Lower leg skin (tissue), 4 donors: ENCODE results near the gene TMIE. TPM values are rescaled to one million over a fixed set of nuclear protein-coding genes. Genes with fewer than 3 reads are reported as not detected.

Source experiments
- DNase-seq, 2 donors: peaks; one replicate each; pipeline ENCODE4 v3.0.0-alpha.2; 2019; ENCODE audit warnings: low spot score in 2 of 2
- H3K4me3 ChIP-seq: fragments of 200-600 bp; sonication (generic); 2 replicates; pipeline ENCODE4 v1.5.1; 2017; ENCODE audit warnings: mild to moderate bottlenecking, low read depth; ENCODE audit not compliant: poor library complexity, severe bottlenecking
- CTCF ChIP-seq, 3 donors: fragments of 450-650 bp; IDR thresholded peaks; one replicate each; pipeline ENCODE4 v1.5.1; 2016; ENCODE audit warnings: antibody characterized with exemption in 3 of 3, mild to moderate bottlenecking in 3 of 3, moderate library complexity in 2 of 3
- POLR2A ChIP-seq, 2 donors: fragments of 450-650 bp; IDR thresholded peaks; one replicate each; pipeline ENCODE4 v1.6.1; 2016 to 2017; ENCODE audit warnings: antibody characterized with exemption in 2 of 2, mild to moderate bottlenecking in 1 of 2, moderate library complexity in 1 of 2
- WGBS, 2 donors: methylation state at CpG; one replicate each; pipeline ENCODE4 v1.1.5; 2018; 5-methylcytosine and 5-hydroxymethylcytosine counted together
- intact Hi-C: fragments of 100-400 bp; cut with DNase I; formaldehyde crosslinking; loops from one replicate; pipeline ENCODE4 v1.15.0; 2023; ENCODE audit warnings: low total_unique reads
- total RNA-seq, 4 donors: library from RNA; depleted of rRNA; stranded (reverse); fragments of >200 nt; gene quantifications; one replicate each; pipeline ENCODE4 v1.1.0, GENCODE V29; 2016

Gene TMIE
- total RNA-seq, 4 donors from 2014 or later: 0.37 to 1.1 (median 0.67) TPM

- intact Hi-C loops: no loop called here
- peak; percentile 11 to 79 for DNase-seq
- WGBS, 2 donors: 94 to 95% methylated on average over 6 of the region's 6 CpGs
- H3K4me3 ChIP-seq: no peak overlapping the region
- no peak for TF ChIP-seq CTCF (IDR thresholded peaks at IDR 0.05)
- TF ChIP-seq POLR2A (IDR thresholded peaks at IDR 0.05): no peak
Observed at GRCh38 chr3:46664188-46664970, 36.8 kb upstream of the TMIE start.

- WGBS, 2 donors: 72 to 81% methylated on average over 21 to 23 of the region's 23 CpGs
- peak in 1 of 2 donors; percentile 70 for DNase-seq
- TF ChIP-seq POLR2A (IDR thresholded peaks at IDR 0.05) (no peak), CTCF (IDR thresholded peaks at IDR 0.05) (no peak)
- no peak overlapping the region for H3K4me3 ChIP-seq
- intact Hi-C loops: no loop called here
Observed at GRCh38 chr3:46664971-46665762, 36.0 kb upstream of the TMIE start.

GRCh38 chr3:46665763-46666452, 35.3 kb upstream of the TMIE start:
- intact Hi-C loops: no loop called here
- peak in 1 of 2 donors; percentile 77 for DNase-seq
- TF ChIP-seq POLR2A (IDR thresholded peaks at IDR 0.05) (no peak), CTCF (IDR thresholded peaks at IDR 0.05) (no peak)
- no peak overlapping the region for H3K4me3 ChIP-seq
- 84 to 89% methylated on average over 9 of the region's 9 CpGs for WGBS, 2 donors

GRCh38 chr3:46666453-46666845, 34.7 kb upstream of the TMIE start:
- 67 to 81% methylated on average over 5 to 7 of the region's 7 CpGs for WGBS, 2 donors
- no peak overlapping the region for H3K4me3 ChIP-seq
- intact Hi-C loops: no loop called here
- TF ChIP-seq CTCF (IDR thresholded peaks at IDR 0.05) (no peak), POLR2A (IDR thresholded peaks at IDR 0.05) (no peak)
- DNase-seq: peak in 1 of 2 donors; percentile 77

GRCh38 chr3:46667061-46667621, 34.1 kb upstream of the TMIE start:
- WGBS, 2 donors: 84 to 85% methylated on average over 5 to 6 of the region's 8 CpGs
- intact Hi-C loops: no loop called here
- TF ChIP-seq POLR2A (IDR thresholded peaks at IDR 0.05) (no peak), CTCF (IDR thresholded peaks at IDR 0.05) (no peak)
- no peak overlapping the region for H3K4me3 ChIP-seq
- DNase-seq: peak in 1 of 2 donors; percentile 75
